Neural progenitor cell (in vitro differentiated cells): Measurements from ENCODE around the gene KCTD2. TPM values are rescaled to one million over a fixed set of nuclear protein-coding genes. Genes with fewer than 3 reads are reported as not detected.

Source experiments
- DNase-seq: peaks from one replicate; pipeline ENCODE4 v3.0.0-alpha.2; 2016; ENCODE audit warnings: low spot score
- H2AFZ ChIP-seq: fragments of 200-600 bp; sonication (generic); replicated peaks from 2 replicates; pipeline ENCODE4 v1.6.1; 2016; ENCODE audit warnings: antibody characterized with exemption
- H3F3A ChIP-seq: fragments of 200-600 bp; sonication (generic); 2 replicates; pipeline ENCODE4 v1.6.1; 2016; ENCODE audit warnings: antibody characterized with exemption, low read depth
- H3K27ac ChIP-seq: fragments of 200-600 bp; sonication (generic); 2 replicates; pipeline ENCODE4 v1.5.1; 2016; ENCODE audit warnings: mild to moderate bottlenecking
- H3K27me3 ChIP-seq: fragments of 200-600 bp; sonication (generic); 2 replicates; pipeline ENCODE4 v1.6.1; 2016; ENCODE audit warnings: mild to moderate bottlenecking, moderate library complexity
- H3K36me3 ChIP-seq: fragments of 200-600 bp; sonication (generic); 2 replicates; pipeline ENCODE4 v1.5.1; 2016
- H3K4me1 ChIP-seq: fragments of 200-600 bp; sonication (generic); 2 replicates; pipeline ENCODE4 v1.6.1; 2016; ENCODE audit warnings: mixed run types
- H3K4me2 ChIP-seq: fragments of 200-600 bp; sonication (generic); 2 replicates; pipeline ENCODE4 v1.6.1; 2016
- H3K4me3 ChIP-seq: fragments of 200-600 bp; sonication (generic); 2 replicates; pipeline ENCODE4 v1.5.1; 2016
- H3K79me2 ChIP-seq: fragments of 200-600 bp; sonication (generic); 2 replicates; pipeline ENCODE4 v1.6.1; 2016; ENCODE audit warnings: low read depth
- H3K9ac ChIP-seq: fragments of 200-600 bp; sonication (generic); 2 replicates; pipeline ENCODE4 v1.6.1; 2016
- H3K9me3 ChIP-seq: fragments of 200-600 bp; sonication (generic); 2 replicates; pipeline ENCODE4 v1.5.1; 2016; ENCODE audit warnings: low read depth
- H4K20me1 ChIP-seq: fragments of 200-600 bp; sonication (generic); 2 replicates; pipeline ENCODE4 v1.6.1; 2016; ENCODE audit warnings: low read depth
- H3K27ac Mint-ChIP-seq: 3 replicates; pipeline ENCODE4 v1.8.0; 2021; ENCODE audit warnings: mixed read lengths
- H3K27me3 Mint-ChIP-seq: 2 replicates; pipeline ENCODE4 v1.8.0; 2022; ENCODE audit warnings: low read depth, mild to moderate bottlenecking, inconsistent platforms, moderate library complexity, mixed read lengths; ENCODE audit not compliant: insufficient read depth
- H3K36me3 Mint-ChIP-seq: 3 replicates; pipeline ENCODE4 v1.8.0; 2021; ENCODE audit warnings: mixed read lengths
- H3K4me1 Mint-ChIP-seq: 3 replicates; pipeline ENCODE4 v1.8.0; 2021; ENCODE audit warnings: mixed read lengths
- H3K4me3 Mint-ChIP-seq: 3 replicates; pipeline ENCODE4 v1.8.0; 2021; ENCODE audit warnings: mild to moderate bottlenecking, moderate library complexity, mixed read lengths
- H3K9me3 Mint-ChIP-seq: 3 replicates; pipeline ENCODE4 v1.8.0; 2020; ENCODE audit warnings: mixed read lengths
- CTCF ChIP-seq: fragments of 200-600 bp; sonication (generic); IDR thresholded peaks from 2 replicates; pipeline ENCODE4 v1.5.1; 2017; ENCODE audit warnings: antibody characterized with exemption, mild to moderate bottlenecking
- EZH2 ChIP-seq: fragments of 200-600 bp; sonication (generic); IDR thresholded peaks from 2 replicates; pipeline ENCODE4 v1.6.1; 2017; ENCODE audit warnings: antibody characterized with exemption, mild to moderate bottlenecking, moderate library complexity
- EZH2phosphoT487 ChIP-seq: fragments of 200-600 bp; sonication (generic); IDR thresholded peaks from 2 replicates; pipeline ENCODE4 v1.6.1; 2017; ENCODE audit warnings: antibody characterized with exemption
- total RNA-seq: library from RNA; depleted of rRNA; stranded (reverse); fragments of >200 nt; gene quantifications from 2 replicates; pipeline ENCODE4 v1.2.3, GENCODE V29; 2015; ENCODE audit warnings: low replicate concordance

KCTD2 gene
- total RNA-seq, 1 donor from 2014 or later, result 28.9 TPM

GRCh38 chr17:75001915-75002843, 44.8 kb upstream of the KCTD2 start:
- H3K36me3 ChIP-seq, result no peaks in the 10 kb centered on the region
- Mint-ChIP-seq H3K36me3 (peaks cover 17% of the 10 kb centered on the region), H3K4me1 (no peaks in the 10 kb centered on the region), H3K4me3 (no peak overlapping the region), H3K27ac (no peak overlapping the region), H3K27me3 (no peaks in the 10 kb centered on the region), H3K9me3 (no peaks in the 10 kb centered on the region)
- no peaks in the 10 kb centered on the region for H3F3A ChIP-seq
- H3K27ac ChIP-seq, result no peak overlapping the region
- H4K20me1 ChIP-seq, result no peaks in the 10 kb centered on the region
- no peaks in the 10 kb centered on the region for H3K79me2 ChIP-seq
- TF ChIP-seq CTCF (no peak), EZH2phosphoT487 (no peak), EZH2 (no peak)
- DNase-seq, result no peak
- H3K4me1 ChIP-seq, result no peaks in the 10 kb centered on the region
- H3K9me3 ChIP-seq, result no peaks in the 10 kb centered on the region
- H3K4me3 ChIP-seq, result no peak overlapping the region
- H3K4me2 ChIP-seq, result no peak overlapping the region
- H3K9ac ChIP-seq, result no peak overlapping the region
- no peak overlapping the region for H2AFZ ChIP-seq
- no peaks in the 10 kb centered on the region for H3K27me3 ChIP-seq

DNA sequence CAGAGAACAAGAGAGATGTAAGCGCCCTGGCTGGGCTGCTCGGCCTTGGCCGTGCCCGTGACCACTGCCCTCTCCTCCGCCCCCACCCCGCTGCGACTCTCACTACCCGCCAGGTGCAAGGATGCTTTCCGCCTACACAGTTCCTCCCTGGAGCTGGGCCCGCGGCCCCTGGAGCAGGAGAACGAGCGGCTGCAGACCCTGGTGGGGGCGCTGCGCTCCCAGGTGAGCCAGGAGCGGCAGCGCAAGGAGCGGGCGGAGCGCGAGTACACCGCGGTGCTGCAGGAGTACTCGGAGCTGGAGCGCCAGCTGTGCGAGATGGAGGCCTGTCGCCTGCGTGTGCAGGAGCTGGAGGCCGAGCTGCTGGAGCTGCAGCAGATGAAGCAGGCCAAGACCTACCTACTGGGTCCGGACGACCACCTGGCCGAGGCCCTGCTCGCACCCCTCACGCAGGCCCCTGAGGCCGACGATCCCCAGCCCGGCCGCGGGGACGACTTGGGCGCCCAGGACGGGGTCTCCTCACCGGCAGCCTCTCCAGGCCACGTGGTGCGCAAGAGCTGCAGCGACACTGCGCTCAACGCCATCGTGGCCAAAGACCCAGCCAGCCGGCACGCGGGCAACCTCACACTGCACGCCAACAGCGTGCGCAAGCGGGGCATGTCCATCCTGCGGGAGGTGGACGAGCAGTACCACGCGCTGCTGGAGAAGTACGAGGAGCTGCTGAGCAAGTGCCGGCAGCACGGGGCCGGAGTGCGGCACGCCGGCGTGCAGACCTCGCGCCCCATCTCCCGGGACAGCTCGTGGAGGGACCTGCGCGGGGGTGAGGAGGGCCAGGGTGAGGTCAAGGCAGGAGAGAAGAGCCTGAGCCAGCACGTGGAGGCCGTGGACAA, 43.7 kb upstream of the KCTD2 start:
- DNase-seq, result no peak
- no peaks in the 10 kb centered on the region for H3K9me3 Mint-ChIP-seq
- H3K27ac ChIP-seq, result no peak overlapping the region
- TF ChIP-seq EZH2 (no peak), CTCF (no peak), EZH2phosphoT487 (no peak)
- no peaks in the 10 kb centered on the region for H3K4me1 ChIP-seq
- no peak overlapping the region for H3K9ac ChIP-seq
- no peak overlapping the region for H2AFZ ChIP-seq
- H3K27me3 ChIP-seq, result no peaks in the 10 kb centered on the region
- no peaks in the 10 kb centered on the region for H3K4me1 Mint-ChIP-seq
- no peaks in the 10 kb centered on the region for H4K20me1 ChIP-seq
- no peaks in the 10 kb centered on the region for H3K36me3 ChIP-seq
- no peaks in the 10 kb centered on the region for H3F3A ChIP-seq
- no peak overlapping the region for H3K27ac Mint-ChIP-seq
- H3K36me3 Mint-ChIP-seq, result peaks cover 17% of the 10 kb centered on the region
- H3K4me2 ChIP-seq, result no peak overlapping the region
- H3K27me3 Mint-ChIP-seq, result no peaks in the 10 kb centered on the region
- H3K4me3 Mint-ChIP-seq, result no peak overlapping the region
- no peaks in the 10 kb centered on the region for H3K9me3 ChIP-seq
- H3K4me3 ChIP-seq, result no peak overlapping the region
- H3K79me2 ChIP-seq, result no peaks in the 10 kb centered on the region

DNA sequence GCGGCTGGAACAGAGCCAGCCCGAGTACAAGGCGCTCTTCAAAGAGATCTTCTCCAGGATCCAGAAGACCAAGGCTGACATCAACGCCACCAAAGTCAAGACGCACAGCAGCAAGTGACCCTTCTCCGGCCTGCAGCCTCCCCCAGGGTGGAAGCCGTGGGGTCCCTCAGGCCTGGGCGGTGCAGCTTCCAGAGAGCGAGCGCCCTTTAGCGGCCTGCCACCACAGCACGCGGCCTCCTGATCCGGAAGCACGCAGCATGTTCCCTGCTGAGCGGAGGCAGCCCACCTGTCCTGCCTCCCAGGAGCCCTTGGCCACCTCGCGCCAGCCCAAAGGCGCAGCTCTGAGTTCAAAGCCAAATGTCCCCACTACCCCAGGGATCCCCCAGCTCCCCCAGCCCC, 43.1 kb upstream of the KCTD2 start:
- Histone ChIP-seq H3K27me3 (no peaks in the 10 kb centered on the region), H4K20me1 (no peaks in the 10 kb centered on the region), H2AFZ (no peak overlapping the region), H3K9me3 (no peaks in the 10 kb centered on the region), H3K36me3 (no peaks in the 10 kb centered on the region), H3K4me1 (no peaks in the 10 kb centered on the region), H3K4me3 (no peak overlapping the region), H3K27ac (no peak overlapping the region), H3F3A (no peaks in the 10 kb centered on the region), H3K79me2 (no peaks in the 10 kb centered on the region), H3K9ac (no peak overlapping the region), H3K4me2 (no peak overlapping the region)
- Mint-ChIP-seq H3K36me3 (peaks cover 17% of the 10 kb centered on the region), H3K4me3 (no peak overlapping the region), H3K27ac (no peak overlapping the region), H3K27me3 (peaks cover under 1% of the 10 kb centered on the region), H3K4me1 (no peaks in the 10 kb centered on the region), H3K9me3 (no peaks in the 10 kb centered on the region)
- TF ChIP-seq EZH2phosphoT487 (no peak), CTCF (no peak), EZH2 (no peak)
- DNase-seq, result no peak
